SIG-M5 (cell line): ENCODE measurements around the gene EIF3B.
"Not testable (repeated sequence)": the region's sequence is repeated elsewhere in the genome, so short reads cannot be mapped to it uniquely, and the experiment has no call there.

ENCODE experiments used
- DNase-seq: peaks from one replicate; lab custom pipeline; 2025; lab: John Stamatoyannopoulos, UW

EIF3B gene

DNA sequence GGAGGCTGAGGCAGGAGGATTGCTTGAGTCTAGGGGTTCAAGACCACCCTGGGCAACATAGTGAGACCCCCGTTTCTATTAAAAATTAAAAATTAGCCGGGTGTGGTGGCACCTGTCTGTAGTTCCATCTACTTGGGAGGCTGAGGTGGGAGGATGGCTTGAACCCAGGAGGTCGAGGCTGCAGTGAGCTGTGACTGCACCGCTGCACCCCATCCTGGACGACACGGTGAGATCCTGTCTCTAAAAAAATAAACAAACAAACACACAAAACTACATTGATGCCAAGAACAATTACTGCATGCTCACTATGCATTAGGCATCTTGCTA lies 48.0 kb downstream of the EIF3B start:
- no peak for DNase-seq

DNA sequence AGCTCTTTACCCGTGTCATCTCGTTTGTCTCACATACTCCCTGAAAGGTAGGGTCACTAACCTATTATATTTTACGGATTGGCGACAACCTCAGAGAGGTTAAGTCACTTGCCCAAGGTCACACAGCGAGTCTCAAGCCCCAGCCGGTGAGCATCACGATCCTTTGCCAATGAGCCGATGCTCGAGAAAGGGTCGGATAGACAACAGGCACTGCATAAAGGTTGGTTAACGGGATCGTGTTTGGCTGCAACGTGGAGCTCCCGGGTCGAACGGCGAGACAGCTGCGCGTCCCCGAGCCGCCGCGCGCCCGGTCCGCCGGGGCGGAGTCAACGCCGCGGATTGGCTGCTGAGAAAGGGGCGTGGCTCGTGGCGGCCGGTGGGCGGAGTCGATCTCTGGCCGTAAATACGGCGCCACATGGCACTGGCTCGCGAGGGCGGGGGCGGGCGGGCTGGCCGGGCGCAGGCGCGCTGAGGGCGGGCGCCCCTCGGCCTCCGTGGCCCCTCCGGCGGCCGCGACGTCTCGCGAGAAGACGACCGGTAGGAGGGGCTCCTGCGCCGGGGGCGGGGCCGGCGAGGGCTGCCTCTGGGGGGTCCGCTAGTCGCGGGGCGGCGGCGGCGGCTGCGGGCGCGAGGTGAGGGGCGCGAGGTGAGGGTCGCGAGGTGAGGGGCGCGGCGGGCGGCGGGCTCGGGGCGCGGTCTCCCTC lies 48.5 kb downstream of the EIF3B start, which contains the start of gene CHST12:
TSS of gene CHST12 (plus strand) at position 598 of the 704 bp plus-strand sequence. CDS start 29,029 bp downstream, outside the sequence.
- DNase-seq = no peak

DNA sequence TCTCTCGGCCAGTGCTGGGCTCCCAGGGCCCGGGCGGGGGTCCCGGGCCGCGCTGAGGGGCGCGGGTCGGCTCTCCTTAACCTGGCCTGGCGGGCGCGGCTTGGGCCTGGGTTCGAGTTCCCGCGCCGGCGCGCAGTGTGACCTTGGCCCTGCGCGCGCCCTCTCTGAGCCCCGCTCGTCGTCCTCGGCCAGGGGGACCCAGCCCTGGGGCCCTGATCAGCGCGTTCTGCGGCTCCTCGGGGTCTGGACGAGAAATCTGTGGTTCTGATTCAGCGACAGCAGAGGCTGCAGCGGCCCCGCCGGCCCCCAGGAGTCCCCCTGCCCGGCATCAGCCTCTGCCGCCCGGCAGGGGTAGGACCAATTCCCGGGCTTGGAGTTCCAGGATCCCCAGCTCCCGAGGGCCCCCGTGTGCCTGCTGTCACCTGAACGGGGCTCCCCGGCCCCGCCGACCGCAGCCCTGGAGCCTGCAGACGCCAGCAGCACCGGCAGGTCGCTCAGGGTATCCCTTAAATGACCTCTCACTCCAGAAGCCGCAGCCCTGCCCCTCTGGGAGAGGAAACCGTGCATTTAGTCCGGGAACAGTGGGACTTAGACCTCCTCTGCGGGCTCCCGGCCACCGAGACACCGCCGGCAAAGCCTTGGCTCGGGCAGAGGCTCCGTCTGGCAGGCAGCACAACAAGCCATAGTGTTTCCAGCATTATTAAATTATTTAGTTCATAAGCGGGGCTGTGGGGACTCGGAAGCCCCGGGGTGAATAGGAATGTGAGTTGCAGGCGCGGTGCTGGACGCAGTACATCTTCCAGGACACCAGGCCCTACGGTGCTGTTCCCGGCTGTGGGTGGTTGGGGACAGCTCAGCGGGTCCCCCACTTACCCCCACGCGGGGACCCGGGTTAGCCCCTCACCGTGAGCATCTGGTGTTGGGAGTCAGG lies 49.4 kb downstream of the EIF3B start:
- DNase-seq = no peak

DNA sequence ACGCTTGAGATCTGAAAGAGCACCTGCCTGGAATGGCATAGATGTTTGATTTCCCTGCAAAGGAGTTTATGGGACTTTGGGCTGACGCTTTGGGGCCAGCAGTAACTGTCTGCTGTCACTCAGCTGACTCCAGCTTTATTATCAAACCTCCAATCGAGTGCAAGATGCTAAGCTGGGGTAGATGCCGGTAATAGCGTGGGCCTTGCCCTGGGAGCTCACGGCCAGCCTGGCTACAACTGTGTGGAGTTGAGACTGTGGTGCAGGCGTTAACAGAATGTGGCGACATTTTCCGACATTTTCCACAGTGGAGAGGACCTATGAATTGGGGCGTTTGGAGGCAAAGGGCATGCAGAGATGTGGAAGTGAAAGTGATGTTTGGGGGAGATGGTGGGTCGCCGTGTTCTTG lies 50.1 kb downstream of the EIF3B start:
- DNase-seq = no peak

DNA sequence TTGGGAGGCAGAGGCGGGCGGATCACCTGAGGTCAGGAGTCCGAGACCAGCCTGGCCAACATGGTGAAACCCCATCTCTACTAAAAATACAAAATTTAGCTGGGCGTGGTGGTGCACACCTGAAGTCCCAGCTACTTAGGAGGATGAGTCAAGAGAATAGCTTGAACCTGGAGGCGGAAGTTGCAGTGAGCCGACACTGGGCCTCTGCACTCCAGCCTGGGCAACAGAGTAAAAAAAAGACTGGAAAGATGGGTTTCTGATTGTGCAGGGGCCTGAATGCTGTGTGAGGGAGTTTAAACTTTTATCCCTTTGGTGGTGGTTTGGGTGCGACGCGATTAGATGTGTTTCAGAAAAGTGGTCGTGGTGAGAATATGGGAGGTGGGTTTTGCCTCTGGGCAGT lies 50.6 kb downstream of the EIF3B start:
- no peak for DNase-seq

DNA sequence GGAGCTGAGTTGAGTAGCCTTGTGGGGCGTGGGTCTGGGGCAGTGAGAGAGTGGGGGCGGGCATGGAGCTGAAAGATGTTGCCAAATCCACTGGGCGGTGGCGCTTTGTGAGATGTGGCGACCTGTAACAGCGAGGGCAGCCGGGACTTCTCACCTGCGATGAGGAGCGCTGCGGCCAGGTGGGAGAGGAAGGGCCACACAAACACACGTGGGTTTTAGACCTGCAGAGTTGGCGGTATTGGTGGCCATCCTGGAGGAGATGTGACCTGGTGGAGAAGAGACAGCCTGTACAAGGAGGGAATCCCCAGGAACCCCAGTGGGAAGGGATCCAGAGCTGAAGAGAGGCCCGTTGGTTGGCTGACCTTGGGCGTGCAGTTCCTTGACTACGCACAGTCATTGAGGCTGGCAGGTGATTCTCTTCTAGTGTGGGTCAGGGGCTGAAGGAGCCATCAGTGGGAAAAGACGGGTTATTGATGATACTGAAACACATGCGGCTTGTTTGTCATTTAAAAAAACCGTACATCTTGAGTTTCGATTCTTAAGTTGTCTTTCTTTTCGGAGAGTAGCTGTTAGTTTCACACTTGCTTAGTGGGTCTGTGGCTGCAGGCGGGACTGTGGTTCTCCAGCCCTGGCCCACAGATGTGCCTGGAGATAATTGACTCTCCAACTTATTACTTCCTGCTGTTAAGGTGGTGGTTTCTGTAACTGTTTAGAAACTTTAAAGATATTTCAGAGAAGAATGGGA lies 51.1 kb downstream of the EIF3B start:
- DNase-seq = no peak

DNA sequence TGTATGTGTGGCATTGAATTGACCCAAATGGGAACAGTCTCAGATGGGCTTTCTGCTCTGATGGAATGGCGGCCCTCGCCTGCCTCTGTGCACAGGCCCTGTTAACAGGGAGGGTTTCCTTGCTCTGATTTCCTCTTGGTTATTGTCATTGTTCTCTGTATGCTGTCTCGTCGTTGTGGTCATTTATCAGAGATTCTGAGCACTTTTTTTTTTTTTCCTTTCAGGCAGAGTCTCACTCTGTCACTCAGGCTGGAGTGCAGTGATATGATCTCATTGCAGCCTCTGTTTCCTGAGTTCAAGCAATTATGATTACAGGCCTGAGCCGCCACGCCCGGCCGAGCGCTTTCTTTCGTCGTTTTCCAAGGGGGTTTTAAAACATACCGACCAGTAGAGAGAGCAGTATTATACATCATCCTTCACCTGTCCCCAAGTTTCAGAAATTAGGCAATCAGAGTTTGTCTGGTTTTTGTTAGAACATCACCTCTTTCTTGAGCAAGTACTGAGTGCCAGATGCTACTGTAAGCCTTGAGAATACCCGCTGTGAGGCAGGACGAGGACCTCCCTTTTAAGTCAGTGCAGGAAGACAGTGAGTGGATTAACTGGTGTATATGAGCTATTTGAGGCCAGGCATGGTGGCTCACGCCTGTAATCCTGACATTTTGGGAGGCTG lies 55.3 kb downstream of the EIF3B start:
- no peak for DNase-seq

DNA sequence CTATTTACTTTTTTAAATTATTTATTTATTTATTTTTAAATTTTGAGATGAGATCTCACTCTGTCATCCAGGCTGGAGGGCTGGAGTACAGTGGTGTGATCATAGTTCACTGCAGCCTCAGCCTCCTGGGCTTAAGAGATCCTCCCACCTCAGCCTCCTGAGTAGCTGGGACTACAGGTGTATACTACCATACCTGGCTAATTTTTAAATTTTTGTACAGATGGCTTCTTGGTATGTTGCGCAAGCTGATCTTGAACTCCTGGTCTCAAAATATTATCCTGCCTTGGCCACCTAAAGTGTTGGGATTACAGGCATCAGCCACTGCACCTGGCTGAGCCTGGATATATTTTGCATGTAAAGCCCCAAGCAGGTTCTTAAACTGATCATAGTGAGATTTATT lies 56.4 kb downstream of the EIF3B start:
- no peak for DNase-seq

DNA sequence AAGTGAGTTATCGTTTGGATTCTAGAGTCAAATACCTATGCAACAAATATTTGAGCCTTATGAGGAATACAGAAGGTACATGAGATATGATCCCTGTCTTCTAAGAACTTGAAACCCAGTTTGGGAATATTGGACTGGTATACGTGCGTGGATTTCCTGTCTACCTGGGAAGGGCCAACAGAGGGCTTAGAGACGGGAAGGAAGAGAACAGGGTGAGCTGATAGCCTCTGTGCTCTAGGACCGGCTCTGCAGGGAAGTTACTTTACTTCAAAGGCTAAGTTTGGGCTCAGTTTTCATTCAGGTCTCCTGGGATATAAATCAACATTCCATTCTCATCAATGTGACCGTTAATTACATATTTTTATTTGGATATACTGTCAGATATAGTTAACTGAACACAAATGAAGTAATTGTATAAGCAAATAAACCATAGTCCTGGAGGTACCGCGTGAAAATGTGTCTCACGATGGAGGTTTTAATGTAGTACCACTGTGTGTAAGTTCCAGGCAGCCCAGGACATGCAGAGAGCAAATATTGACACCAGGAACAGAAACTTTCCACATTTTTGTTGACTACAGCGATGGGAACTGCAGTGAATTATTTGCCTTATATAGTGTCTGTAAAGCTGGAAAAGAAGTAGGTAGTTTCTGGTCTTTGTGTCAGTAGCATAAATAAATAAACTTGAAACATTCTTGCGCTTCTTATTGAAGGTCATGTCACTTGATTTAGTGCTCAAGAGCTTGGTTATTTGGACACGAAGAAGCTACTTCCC lies 57.4 kb downstream of the EIF3B start:
- DNase-seq = no peak

DNA sequence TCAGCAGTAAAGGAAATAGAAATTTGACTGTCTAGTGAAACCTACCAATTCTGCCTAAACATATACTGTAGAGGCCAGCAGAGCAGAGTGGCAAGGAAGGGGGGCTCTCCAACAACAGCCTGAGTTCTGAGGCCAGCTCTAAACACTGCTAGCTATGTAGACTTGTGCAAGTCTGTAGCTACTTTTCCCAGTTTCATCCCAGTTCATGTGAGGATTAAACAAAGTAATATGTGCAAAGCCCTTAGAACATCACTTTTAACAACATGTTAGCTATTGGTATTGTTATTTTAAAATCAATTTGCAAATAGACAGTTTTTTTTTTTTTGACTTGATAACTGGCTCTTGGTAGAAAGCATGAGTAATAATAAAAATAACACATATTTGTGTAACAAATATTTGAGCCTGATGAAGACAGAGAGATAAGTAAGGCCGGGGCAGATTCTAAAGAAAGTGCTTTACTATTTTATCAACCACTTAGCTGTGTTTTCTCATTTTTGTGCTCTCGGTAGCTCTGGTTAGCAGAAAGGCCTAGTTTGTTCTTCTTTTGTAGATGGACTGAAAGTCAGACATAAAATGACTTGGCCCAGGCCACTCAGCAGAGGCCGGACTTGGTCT lies 58.1 kb downstream of the EIF3B start:
- DNase-seq = no peak

DNA sequence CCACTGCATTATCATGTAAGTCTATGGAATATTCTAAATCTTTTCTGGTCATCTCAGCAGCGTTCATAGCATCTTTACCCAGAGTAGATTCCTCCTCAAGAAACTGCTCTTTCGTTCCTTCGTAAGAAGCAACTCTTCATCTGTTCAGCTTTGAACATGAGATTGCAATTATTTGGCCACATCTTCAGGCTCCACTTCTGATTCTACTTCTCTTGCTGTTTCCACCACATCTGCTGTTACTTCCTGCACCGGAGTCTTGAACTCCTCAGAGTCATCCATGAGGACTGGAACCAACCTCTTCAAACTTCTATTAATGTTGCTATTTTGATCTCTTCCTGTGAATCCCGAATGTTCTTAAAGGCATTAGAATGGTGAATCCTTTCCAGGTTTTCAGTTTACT lies 61.4 kb downstream of the EIF3B start:
- DNase-seq = no peak

DNA sequence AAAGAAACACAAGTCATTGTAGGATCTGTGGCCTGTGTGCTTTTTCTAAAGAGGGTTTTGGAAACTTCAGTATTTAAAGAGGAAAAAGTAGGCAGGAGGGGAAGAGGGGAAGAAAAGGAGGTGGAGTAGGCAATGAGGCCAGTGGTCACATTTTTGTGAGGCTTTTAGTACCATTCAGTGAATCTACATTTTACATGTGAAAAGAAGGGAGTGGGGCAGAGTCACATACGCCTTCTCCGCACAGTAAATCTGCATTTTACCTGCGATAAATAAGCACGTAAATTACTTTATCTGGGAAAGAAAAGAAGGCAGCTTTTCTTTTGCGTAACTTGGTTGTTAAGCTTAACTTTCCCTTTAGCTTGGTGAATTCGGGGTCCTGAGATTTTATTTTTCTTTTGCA lies 62.0 kb downstream of the EIF3B start:
- DNase-seq = no peak

DNA sequence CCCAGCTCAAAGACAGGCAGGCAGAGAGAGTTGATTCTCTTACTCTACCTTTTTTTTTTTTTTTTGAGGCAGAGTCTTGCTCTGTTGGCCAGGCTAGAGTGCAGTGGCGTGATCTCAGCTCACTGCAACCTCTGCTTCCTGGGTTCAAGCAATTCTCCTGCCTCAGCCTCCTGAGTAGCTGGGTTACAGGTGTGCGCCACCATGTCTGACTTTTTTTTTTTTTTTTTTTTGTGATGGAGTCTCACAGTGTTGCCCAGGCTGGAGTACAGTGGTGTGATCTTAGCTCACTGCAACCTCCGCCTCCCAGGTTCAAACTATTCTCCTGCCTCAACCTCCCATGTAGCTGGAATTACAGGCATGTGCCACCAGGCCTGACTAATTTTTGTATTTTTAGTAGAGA lies 62.6 kb downstream of the EIF3B start:
- not testable (repeated sequence) for DNase-seq

DNA sequence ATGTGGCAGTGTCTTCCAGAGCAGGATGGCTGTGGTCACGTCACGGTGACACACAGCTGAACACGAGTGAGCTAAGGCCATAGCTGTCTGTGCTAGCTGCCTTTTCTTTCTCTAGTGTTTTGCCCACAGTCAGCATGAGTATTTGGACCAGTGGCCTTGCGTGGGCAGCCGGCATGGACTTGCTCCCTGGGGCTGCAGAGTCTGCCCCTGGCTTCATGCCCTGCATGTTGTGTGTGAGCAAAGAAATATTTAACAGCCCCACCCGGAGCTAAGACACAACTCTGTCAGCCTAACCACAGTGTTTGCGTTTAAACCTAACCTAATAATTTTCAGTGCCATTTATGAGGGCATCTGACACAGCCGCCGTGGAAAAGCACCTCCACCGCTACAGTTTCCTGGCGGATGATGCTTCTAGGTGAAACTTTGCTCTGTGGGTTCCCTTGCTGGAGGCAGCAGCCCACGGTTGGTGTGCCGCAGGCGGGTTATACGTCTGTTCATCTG lies 63.4 kb downstream of the EIF3B start:
- DNase-seq = no peak

DNA sequence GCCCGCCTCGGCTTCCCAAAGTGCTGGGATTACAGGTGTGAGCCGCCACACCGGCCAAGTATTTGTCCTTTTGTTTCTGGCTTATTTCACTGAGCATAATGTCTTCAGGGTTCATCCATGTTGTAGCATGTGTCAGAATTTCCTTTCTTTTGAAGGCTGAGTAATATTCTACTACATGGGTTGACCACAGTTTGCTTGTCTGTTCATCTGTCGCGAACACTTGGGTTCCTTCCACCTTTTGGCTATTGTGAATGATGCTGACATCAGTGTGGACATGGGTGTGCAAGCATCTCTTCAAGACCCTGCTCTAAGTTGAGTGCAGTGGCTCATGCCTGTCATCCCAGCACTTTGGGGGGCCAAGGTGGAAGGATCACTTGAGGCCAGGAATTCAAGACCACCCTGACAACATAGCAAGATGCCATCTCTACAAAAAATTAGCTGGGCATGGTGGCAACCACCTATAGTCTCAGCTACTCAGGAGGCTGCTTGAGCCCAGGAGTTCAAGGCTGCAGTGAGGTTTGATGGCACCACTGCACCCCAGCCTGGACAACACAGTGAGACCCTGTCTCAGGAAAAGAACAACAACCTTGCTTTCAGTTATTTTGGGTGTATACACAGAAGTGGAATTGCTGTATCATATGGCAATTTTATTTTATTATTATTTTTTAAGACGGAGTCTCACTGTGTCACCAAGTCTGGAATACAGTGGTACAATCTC lies 65.7 kb downstream of the EIF3B start:
- no peak for DNase-seq

DNA sequence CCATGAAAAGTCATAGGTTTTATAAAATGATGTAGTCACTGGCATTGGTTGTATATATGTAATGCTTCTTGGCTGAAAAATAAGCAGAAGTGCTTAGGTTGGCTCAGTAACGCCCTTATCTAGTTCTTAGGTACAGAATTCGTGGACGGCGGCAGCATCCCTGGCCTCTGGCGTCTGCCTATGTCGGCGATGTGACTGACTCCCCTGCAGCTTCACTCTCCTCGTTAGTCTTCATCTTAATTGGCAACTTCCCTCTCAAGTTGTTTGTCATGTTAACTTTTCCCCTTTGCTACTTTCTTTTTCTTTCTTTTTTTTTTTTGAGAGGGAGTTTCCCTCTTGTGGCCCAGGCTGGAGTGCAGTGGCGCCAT lies 67.3 kb downstream of the EIF3B start:
- no peak for DNase-seq

DNA sequence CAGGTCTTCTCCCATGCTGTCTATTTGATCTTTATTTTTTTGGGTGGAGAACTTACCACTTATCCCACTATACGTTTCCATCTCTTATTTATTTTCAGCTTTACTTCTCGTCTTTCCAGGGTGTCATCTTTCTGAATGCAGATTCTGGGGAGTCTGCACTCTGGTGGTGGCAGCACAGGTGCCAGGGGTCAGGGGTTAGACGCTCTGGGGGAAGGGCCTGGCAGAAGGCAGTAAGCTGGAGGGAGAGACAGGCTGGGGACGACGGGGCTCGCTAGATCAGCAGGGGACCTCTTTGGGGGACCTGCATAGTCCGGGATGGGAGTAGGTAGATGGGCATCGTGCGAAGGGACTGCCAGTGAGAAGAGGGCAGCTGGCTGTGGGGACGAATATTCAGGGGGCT lies 71.1 kb downstream of the EIF3B start:
- no peak for DNase-seq
